Suppressor macrophage (primary cell): Measurements from ENCODE around the gene CACNA1E.

Source experiments
- DNase-seq, 4 experiments: peaks; one replicate each; pipeline ENCODE4 v3.0.0-alpha.2; 2020 to 2022

The CACNA1E gene

DNA sequence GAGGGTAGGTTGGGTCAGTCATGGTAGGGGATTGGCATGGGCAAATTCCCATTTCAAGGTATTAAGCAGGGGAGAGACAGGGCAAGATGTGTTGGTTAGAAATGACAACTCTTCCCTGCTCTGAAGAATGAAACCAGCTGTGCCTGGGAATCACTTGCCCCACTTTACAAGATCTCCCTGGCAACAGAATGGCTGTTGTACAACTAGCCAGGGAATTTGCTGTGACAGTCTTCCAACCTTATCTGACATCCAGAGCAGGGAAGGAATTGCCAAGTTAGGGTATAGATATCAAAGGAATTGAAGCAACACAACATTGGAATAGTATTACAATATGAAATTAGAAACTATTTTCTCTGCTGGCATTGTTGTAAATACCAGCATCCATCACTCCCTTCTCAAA is 154.7 kb downstream of the CACNA1E start:
- no peak for DNase-seq

DNA sequence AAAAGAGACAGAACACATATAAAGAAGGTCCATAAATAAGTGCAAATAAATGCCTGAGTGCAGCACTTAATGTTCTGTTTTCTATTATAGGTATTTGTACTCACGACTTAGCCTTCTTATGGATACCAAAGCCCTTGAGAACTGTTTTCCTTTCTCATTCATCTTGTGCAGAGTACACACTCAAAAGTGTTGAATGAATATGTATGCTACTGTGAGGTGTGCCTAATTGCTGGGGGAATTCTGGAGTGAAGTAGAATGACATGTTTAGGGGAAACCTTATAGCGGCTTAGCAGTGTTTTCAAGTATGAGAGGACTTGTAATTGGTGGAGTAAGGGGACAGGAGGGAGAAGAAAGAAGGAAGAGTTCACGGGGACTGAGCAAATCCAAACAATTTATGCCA is 157.6 kb downstream of the CACNA1E start:
- no peak for DNase-seq

DNA sequence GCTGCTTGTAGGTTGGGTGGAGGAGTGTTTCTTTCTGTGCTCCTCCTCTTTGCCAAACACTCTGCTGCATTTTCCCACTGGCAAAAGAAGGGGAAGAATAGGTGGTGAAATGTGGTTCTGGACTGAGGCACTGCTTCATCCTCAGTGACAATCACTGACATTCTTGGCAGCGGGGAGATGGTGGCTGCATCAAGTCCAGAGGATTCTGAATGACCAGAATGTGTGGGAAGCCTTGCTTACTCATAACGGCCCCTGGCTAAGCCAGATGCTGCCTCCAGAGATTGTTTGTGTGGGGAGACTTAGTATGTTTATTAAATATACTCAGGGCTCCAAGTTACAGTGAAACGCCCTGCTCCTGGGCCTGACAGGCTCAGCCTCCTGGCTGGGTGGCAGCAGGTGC is 160.3 kb downstream of the CACNA1E start:
- no peak for DNase-seq

- DNase-seq: no peak
Measured at GRCh38 chr1:181645171-181645570, 161.9 kb downstream of the CACNA1E start.

GRCh38 chr1:181646710-181647109 is 163.4 kb downstream of the CACNA1E start:
- no peak for DNase-seq

- DNase-seq: no peak
Measured at GRCh38 chr1:181647314-181648035, 164.2 kb downstream of the CACNA1E start.

- DNase-seq: no peak
Measured at GRCh38 chr1:181651276-181651675, 168.0 kb downstream of the CACNA1E start.

DNA sequence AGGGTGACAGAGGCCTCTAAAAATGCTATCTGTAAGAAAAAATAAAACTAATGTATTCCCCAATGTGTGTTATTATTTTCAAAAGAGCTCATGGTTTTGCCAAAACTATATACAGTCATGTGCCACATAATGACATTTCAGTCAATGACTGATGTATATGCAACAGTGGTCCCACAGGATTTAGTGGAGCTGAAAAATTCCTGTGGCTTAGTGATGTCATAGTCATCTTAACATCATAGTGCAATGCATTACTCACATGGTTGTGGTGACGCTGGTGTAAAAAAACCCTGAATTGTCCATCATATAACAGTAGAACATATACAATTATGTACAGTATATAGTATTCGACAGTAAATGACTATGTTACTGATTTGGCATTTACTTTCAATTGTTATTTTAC is 172.4 kb downstream of the CACNA1E start:
- DNase-seq: no peak

GRCh38 chr1:181656491-181656890 is 173.2 kb downstream of the CACNA1E start:
- no peak for DNase-seq

- no peak for DNase-seq
Measured at GRCh38 chr1:181658581-181658980, 175.3 kb downstream of the CACNA1E start.

DNA sequence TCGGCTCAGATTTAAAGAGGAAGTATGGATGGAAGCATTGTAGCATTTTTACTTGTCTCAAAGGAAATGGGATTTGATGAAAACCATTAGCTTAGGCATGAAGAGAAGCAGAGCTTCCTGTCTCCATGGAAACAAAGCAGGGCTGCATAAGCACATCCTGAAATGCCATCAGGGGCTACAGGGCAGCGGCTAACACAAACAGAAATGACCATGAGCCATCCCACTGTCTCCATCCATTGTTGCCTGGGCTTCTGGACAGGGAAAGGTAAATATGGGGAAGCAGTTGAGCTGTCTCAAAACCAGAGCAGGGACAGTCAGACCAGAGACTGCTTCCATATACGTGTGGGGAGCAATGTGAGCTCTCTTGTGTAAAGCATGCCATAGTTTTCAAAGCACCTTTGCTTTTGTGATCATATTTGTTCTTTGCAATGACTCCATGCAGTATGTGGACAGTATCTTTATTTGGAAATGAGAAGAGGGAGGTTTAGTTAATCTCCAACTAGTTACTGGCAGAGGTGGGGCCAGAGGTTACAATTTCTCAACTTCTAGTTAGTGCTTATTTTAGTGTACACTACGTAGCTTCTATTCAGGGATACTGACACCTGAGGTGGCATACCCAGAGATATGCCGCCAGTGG is 176.1 kb downstream of the CACNA1E start:
- DNase-seq: no peak

- no peak for DNase-seq
Measured at GRCh38 chr1:181660621-181661020, 177.3 kb downstream of the CACNA1E start.

DNA sequence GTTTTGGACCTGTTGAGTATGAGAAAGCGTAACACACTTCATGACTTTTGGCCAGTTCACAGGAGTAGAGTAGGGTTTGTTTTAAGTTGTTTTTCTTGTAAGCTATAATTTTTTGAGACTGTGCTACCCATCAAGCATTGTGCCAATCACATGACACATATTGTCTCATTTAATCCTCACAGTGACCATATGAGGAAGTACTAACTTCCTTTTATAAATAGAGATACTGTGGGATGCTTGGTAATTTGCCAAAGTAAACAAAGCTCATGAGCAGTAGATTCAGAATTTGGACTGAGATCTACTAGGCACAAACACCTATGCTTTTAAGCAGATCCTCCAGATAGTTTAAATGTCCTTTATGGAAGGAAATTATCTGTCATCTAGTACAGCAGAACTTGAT is 178.3 kb downstream of the CACNA1E start:
- DNase-seq: peak in 2 of 4 experiments; percentile 35 to 38

- no peak for DNase-seq
Measured at GRCh38 chr1:181662606-181663005, 179.3 kb downstream of the CACNA1E start.

- no peak for DNase-seq
Measured at GRCh38 chr1:181664543-181664942, 181.2 kb downstream of the CACNA1E start.

DNA sequence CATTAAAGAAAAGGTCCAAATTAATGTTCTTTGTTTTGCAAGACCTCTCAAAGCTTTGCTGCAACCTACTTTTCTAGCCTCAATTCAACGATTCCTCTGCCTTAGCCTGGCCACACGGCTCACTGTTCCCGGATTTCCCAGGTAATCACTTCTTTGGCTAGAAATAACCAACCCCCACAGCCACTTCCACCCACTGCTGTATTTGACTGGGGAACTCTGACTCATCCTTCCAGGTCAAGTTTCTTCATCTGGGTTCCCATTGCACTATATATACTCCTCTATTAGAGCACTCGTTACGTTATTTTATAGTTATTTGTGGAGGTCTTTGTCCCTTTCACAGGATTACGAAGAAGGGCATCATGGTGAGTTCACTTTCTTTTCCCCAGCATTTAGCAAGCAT is 185.9 kb downstream of the CACNA1E start:
- no peak for DNase-seq

GRCh38 chr1:181674617-181675016 is 191.3 kb downstream of the CACNA1E start:
- DNase-seq: no peak

- no peak for DNase-seq
Measured at GRCh38 chr1:181675091-181675917, 192.0 kb downstream of the CACNA1E start.

DNA sequence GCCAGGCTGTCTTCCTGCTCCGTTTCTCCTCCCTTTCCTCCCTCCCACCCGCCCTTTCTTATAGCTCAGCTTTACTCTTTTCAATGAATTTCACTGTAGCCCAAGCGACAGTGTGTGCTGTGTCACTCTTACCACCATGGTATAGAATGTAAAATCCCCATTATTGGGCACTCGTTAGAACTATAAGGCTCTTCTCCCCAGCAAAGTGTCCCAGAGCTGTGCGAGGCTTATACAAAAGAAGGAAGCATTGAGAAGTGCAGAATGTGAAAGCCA is 192.5 kb downstream of the CACNA1E start:
- DNase-seq: no peak

- peak; percentile 19 to 25 (median 22) for DNase-seq
Measured at GRCh38 chr1:181676269-181676668, 193.0 kb downstream of the CACNA1E start.

DNA sequence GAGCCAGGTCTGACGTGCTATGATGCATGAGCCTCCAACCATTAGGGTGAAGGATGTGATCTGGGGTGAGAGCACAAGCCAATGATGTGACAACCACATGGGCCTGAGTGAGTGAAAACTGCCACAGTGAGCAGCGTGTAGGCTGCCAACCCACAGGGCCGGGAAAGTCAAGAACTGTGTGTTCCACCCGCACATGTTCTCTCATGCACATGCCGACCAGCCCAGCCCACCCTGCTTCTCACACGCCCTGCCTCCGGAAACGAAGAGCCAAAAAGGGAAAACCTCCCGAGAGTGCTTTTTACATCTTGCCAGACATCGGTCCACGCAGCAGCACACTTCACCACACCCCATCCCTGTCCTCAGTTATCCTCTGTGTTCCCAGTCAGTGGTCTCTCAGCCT is 197.0 kb downstream of the CACNA1E start:
- DNase-seq: no peak

DNA sequence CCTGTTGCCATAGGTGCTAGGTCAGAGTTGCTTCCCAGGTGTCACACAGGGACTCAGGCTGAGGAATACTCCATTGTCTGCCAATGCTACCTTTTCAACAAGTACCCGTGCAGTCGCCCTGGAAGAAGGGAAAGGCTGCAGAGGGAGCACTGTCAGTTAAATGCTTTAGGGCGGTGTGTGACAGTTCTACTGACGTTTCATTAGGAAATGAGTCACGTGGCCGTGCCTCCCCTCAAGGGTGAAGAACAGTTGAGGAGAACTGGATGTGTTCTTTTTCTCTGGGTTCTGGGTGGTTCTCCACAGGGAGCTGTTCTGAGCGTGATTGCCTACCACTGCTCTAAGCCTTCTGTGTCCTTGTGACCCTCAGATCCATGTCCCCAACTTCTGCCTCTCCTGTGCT is 197.6 kb downstream of the CACNA1E start:
- no peak for DNase-seq

DNA sequence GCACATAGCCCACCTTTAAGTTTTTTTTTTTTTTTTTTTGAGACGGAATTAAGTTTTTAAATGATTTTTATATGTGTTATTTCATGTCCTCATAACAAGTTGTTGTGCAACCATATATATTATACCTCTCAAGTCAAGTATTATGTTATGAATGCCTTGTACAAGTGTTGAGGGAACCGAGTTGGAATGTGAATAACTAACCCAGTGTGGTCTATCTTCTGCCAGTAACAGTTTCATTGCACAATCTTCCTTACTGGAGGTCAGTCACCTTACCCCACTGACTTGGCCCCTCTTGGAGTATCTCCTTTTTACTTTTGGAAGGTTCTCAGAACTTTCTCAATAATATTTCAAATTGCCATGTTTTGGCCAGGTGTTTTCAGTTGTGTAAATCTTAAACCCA is 201.9 kb downstream of the CACNA1E start:
- DNase-seq: no peak

DNA sequence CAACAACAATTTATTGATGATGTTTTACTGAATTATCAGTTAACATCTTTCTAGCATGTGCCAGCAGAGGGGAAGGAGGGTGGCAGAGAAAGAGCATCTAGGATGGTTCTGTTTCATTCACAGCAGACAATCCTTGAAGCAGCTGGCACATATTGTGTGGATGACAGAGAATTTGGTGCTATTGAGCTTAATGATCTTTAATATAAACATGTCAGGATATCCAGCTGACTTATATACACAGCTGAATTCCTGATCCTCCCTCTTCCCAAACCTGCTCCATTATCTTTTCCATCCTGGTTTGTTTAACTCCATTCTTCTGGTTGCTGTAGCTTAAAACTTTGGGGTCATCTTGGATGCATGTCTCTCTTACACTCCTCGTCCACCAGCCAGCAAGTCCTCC is 218.6 kb downstream of the CACNA1E start:
- no peak for DNase-seq
